GM12891 (cell line): ENCODE data around the gene COG5.

Source experiments
- POLR2AphosphoS5 ChIP-seq: IDR thresholded peaks from 2 replicates; pipeline ENCODE4 v1.6.1; 2011; ENCODE audit warnings: low read depth, low read length, control low read depth
- TAF1 ChIP-seq: IDR thresholded peaks from 2 replicates; pipeline ENCODE4 v1.6.1; 2011; ENCODE audit warnings: low read depth, low read length, control low read depth

DNA sequence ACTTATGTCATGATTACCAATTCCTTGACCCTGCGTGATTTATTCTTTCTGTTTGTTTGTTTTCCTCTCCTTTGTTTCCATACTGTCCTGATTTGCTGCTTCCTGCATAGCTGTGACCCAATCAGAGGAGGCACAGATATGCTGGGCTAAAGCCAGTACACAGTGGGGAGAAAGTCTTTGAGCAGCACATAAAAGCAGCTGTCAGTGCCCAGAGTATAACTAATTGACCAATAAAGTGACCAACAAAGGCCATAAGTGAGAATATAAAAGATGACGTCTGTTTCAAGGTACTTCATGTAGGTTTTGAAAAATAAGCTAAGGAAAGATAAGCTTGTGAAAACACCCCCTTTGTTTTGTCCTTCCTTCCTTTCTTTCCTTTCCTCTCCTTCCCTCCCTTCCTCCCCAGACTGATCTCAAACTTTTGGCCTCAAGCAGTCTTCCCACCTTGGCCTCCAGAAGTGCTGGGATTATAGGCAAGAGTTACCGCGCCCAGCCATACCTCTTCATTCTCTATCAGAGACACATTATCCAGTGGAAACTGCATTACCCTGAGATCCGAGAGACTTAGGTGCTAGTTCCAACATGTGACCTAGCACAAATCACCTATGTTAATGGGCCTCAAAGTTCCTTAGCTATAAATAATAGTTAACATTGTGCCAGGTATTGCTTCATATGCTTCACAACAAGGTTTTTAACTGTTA lies 33.3 kb upstream of the COG5 start:
- TF ChIP-seq POLR2AphosphoS5, result no peak
- no peak for TF ChIP-seq TAF1
